ENCODE measurements around the gene ARHGAP33.
"Not testable (repeated sequence)": the region's sequence is repeated elsewhere in the genome, so short reads cannot be mapped to it uniquely, and the experiment has no call there.

GRCh38 chr19:35795564-35795963 lies 20.2 kb downstream of the ARHGAP33 start:
- not testable (repeated sequence) for TF ChIP-seq POLR2A, CTCF (IDR thresholded peaks at IDR 0.05)

All from thyroid gland (tissue), 4 donors.